Activated B cell treated with CpG ODN at 0.5 μM for 24 hours (primary cell): ENCODE measurements around the gene KIF25. TPM values are rescaled to one million over a fixed set of nuclear protein-coding genes. Genes with fewer than 3 reads are reported as not detected.

Experiments
- ATAC-seq: fragments of 200-7000 bp; cut with Tn5 transposase; one replicate; pipeline ENCODE4 v1.10.0; 2021; ENCODE audit warnings: low read depth, mild to moderate bottlenecking, moderate library complexity
- CTCF ChIA-PET: fragments of 350-600 bp; sonication (Branson Sonifier 250); formaldehyde crosslinking; loops from one replicate; lab custom pipeline; 2021; ENCODE audit warnings: antibody characterized with exemption; lab: Charles Lee
- POLR2A ChIA-PET: fragments of 350-600 bp; sonication (Branson Sonifier 250); formaldehyde crosslinking; loops from one replicate; lab custom pipeline; 2021; ENCODE audit warnings: antibody characterized with exemption; lab: Charles Lee
- DNase-seq: peaks from one replicate; pipeline ENCODE4 v3.0.0; 2022
- H3K27ac Mint-ChIP-seq: one replicate; pipeline ENCODE4 v1.8.0; 2020; ENCODE audit warnings: mixed read lengths
- H3K27me3 Mint-ChIP-seq: one replicate; pipeline ENCODE4 v1.8.0; 2021; ENCODE audit warnings: mixed read lengths
- H3K36me3 Mint-ChIP-seq: one replicate; pipeline ENCODE4 v1.8.0; 2021; ENCODE audit warnings: low read depth, mixed read lengths
- H3K4me1 Mint-ChIP-seq: one replicate; pipeline ENCODE4 v1.8.0; 2021; ENCODE audit warnings: mixed read lengths
- H3K4me3 Mint-ChIP-seq: one replicate; pipeline ENCODE4 v1.8.0; 2020; ENCODE audit warnings: mild to moderate bottlenecking, mixed read lengths
- H3K9me3 Mint-ChIP-seq: one replicate; pipeline ENCODE4 v1.8.0; 2020; ENCODE audit warnings: mixed read lengths
- CTCF ChIP-seq: fragments of 200-600 bp; IDR thresholded peaks from one replicate; pipeline ENCODE4 v1.8.0; 2022; ENCODE audit warnings: antibody characterized with exemption, mild to moderate bottlenecking
- intact Hi-C: fragments of 100-400 bp; cut with micrococcal nuclease; formaldehyde crosslinking; loops from one replicate; pipeline ENCODE4 v1.15.1; 2024
- total RNA-seq: library from RNA; stranded (reverse); gene quantifications from 2 replicates; pipeline ENCODE4 v1.2.3, GENCODE V29; 2022

The KIF25 gene
- total RNA-seq, 1 donor from 2014 or later, result not detected

GRCh38 chr6:168034537-168034936, 37.1 kb downstream of the KIF25 start:
- no peak overlapping the region for H3K27ac Mint-ChIP-seq
- ATAC-seq (no peak), DNase-seq (no peak)
- intact Hi-C loops, result no loop called here
- no peaks in the 10 kb centered on the region for H3K4me1 Mint-ChIP-seq
- ChIA-PET CTCF (no interaction called here), POLR2A (no interaction called here)
- peaks cover 20% of the 10 kb centered on the region for H3K9me3 Mint-ChIP-seq
- H3K36me3 Mint-ChIP-seq, result no peaks in the 10 kb centered on the region
- H3K27me3 Mint-ChIP-seq, result peaks cover 27% of the 10 kb centered on the region
- TF ChIP-seq CTCF, result no peak
- no peak overlapping the region for H3K4me3 Mint-ChIP-seq

GRCh38 chr6:168035098-168035660, 37.7 kb downstream of the KIF25 start:
- POLR2A ChIA-PET, result no interaction called here
- intact Hi-C loops, result no loop called here
- Mint-ChIP-seq H3K27ac (no peak overlapping the region), H3K36me3 (no peaks in the 10 kb centered on the region), H3K4me3 (no peak overlapping the region), H3K4me1 (no peaks in the 10 kb centered on the region), H3K9me3 (peaks cover 24% of the 10 kb centered on the region), H3K27me3 (peaks cover 24% of the 10 kb centered on the region)
- CTCF ChIA-PET, result no interaction called here
- no peak for TF ChIP-seq CTCF
- ATAC-seq, result no peak
- DNase-seq, result no peak

- H3K36me3 Mint-ChIP-seq, result no peaks in the 10 kb centered on the region
- ATAC-seq (no peak), DNase-seq (no peak)
- H3K27ac Mint-ChIP-seq, result no peak overlapping the region
- H3K4me3 Mint-ChIP-seq, result peak overlapping the region; percentile 29
- TF ChIP-seq CTCF, result no peak
- POLR2A ChIA-PET, result no interaction called here
- intact Hi-C loops, result no loop called here
- CTCF ChIA-PET, result no interaction called here
- H3K9me3 Mint-ChIP-seq, result peaks cover 27% of the 10 kb centered on the region
- peaks cover 21% of the 10 kb centered on the region for H3K27me3 Mint-ChIP-seq
- no peaks in the 10 kb centered on the region for H3K4me1 Mint-ChIP-seq
Measured at GRCh38 chr6:168035661-168036545, 38.4 kb downstream of the KIF25 start.

- ATAC-seq (no peak), DNase-seq (no peak)
- Mint-ChIP-seq H3K4me1 (no peaks in the 10 kb centered on the region), H3K27ac (no peak overlapping the region), H3K27me3 (peaks cover 14% of the 10 kb centered on the region), H3K4me3 (no peak overlapping the region), H3K36me3 (no peaks in the 10 kb centered on the region), H3K9me3 (peaks cover 27% of the 10 kb centered on the region)
- POLR2A ChIA-PET, result no interaction called here
- no peak for TF ChIP-seq CTCF
- CTCF ChIA-PET, result no interaction called here
- intact Hi-C loops, result no loop called here
Measured at GRCh38 chr6:168037242-168037641, 39.8 kb downstream of the KIF25 start.

GRCh38 chr6:168037856-168038255, 40.4 kb downstream of the KIF25 start:
- H3K36me3 Mint-ChIP-seq, result no peaks in the 10 kb centered on the region
- CTCF ChIA-PET, result no interaction called here
- intact Hi-C loops, result no loop called here
- DNase-seq (no peak), ATAC-seq (no peak)
- POLR2A ChIA-PET, result no interaction called here
- no peak for TF ChIP-seq CTCF
- H3K4me1 Mint-ChIP-seq, result no peaks in the 10 kb centered on the region
- peaks cover 29% of the 10 kb centered on the region for H3K9me3 Mint-ChIP-seq
- H3K27ac Mint-ChIP-seq, result no peak overlapping the region
- H3K27me3 Mint-ChIP-seq, result peaks cover 12% of the 10 kb centered on the region
- no peak overlapping the region for H3K4me3 Mint-ChIP-seq
